Measurements from ENCODE around the gene MYADML2. TPM values are rescaled to one million over a fixed set of nuclear protein-coding genes. Genes with fewer than 3 reads are reported as not detected.

MYADML2 gene
- total and polyA plus RNA-seq, 10 of the 15 experiments (the other 5 are each of a cell fraction or from before 2014, with no cell fraction given) = not detected

DNA sequence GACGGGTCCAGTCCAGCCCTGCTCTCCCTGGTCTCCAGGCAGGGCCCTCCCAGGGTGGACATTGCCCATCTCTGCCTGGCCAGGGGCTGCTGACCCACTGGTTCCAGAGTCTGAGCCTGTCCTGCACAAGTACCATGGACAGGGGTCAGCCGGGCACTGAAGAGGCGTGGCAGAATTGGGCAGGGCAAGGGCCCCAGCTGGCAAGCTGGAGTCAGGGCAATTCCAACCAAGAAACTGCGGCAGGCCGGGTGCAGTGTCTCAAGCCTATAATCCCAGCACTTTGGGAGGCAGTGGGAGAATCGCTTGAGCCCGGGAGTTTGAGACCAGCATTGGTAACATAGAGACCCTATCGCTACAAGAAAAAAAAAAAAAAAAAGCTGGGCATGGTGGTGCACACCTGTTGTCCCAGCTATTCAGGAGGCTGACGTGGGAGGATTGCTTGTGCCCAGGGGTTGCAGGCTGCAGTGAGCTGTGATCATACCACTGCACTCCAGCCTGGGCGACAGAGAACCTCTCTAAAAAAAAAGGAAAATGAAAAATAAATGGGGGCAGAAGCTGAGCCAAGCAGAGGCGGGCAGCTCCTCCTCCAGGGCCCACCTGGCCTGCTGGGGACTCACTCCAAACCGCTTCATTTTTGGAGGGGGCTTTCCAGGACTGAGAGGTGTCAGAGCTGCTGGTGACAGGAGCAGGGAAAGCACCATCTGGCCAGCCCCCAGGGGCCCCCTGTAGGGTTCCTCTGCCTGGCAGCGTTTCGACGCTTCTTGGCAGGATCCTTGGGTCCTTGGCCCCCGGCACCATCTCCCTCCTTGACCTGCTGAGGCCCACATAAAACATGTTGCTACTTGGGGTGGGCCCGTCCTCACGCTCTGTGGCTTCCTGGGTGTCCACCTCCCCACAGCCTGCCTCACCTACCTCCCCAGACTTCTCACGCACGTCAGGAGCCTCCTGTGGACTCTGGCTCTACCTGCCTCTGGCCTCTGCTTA, 16.6 kb downstream of the MYADML2 start (continued):
- TF ChIP-seq, protein P1, sequence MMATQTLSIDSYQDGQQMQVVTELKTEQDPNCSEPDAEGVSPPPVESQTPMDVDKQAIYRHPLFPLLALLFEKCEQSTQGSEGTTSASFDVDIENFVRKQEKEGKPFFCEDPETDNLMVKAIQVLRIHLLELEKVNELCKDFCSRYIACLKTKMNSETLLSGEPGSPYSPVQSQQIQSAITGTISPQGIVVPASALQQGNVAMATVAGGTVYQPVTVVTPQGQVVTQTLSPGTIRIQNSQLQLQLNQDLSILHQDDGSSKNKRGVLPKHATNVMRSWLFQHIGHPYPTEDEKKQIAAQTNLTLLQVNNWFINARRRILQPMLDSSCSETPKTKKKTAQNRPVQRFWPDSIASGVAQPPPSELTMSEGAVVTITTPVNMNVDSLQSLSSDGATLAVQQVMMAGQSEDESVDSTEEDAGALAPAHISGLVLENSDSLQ (IDR thresholded peaks at IDR 0.05) = peak; percentile 49
- no peak for TF ChIP-seq SMC3 (IDR thresholded peaks at IDR 0.05; ENCODE audit: borderline replicate concordance, low read length)
- TF ChIP-seq MEF2B (IDR thresholded peaks at IDR 0.05; ENCODE audit: partially characterized antibody, poor library complexity, severe bottlenecking) = peak; percentile 42
- peak; percentile 42 for TF ChIP-seq RELA (IDR thresholded peaks at IDR 0.05; ENCODE audit: borderline replicate concordance, partially characterized antibody)
- TF ChIP-seq, protein P2, sequence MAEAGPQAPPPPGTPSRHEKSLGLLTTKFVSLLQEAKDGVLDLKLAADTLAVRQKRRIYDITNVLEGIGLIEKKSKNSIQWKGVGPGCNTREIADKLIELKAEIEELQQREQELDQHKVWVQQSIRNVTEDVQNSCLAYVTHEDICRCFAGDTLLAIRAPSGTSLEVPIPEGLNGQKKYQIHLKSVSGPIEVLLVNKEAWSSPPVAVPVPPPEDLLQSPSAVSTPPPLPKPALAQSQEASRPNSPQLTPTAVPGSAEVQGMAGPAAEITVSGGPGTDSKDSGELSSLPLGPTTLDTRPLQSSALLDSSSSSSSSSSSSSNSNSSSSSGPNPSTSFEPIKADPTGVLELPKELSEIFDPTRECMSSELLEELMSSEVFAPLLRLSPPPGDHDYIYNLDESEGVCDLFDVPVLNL (IDR thresholded peaks at IDR 0.05; ENCODE audit: low read depth, low read length) = no peak
- TF ChIP-seq, protein P3, sequence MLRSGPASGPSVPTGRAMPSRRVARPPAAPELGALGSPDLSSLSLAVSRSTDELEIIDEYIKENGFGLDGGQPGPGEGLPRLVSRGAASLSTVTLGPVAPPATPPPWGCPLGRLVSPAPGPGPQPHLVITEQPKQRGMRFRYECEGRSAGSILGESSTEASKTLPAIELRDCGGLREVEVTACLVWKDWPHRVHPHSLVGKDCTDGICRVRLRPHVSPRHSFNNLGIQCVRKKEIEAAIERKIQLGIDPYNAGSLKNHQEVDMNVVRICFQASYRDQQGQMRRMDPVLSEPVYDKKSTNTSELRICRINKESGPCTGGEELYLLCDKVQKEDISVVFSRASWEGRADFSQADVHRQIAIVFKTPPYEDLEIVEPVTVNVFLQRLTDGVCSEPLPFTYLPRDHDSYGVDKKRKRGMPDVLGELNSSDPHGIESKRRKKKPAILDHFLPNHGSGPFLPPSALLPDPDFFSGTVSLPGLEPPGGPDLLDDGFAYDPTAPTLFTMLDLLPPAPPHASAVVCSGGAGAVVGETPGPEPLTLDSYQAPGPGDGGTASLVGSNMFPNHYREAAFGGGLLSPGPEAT (IDR thresholded peaks at IDR 0.05; ENCODE audit: low read depth) = peak; percentile 40; the same call in 1 of the 2 replicates
- TF ChIP-seq RUNX3 (IDR thresholded peaks at IDR 0.05; ENCODE audit: low read length) = no peak
- TF ChIP-seq, protein P4, sequence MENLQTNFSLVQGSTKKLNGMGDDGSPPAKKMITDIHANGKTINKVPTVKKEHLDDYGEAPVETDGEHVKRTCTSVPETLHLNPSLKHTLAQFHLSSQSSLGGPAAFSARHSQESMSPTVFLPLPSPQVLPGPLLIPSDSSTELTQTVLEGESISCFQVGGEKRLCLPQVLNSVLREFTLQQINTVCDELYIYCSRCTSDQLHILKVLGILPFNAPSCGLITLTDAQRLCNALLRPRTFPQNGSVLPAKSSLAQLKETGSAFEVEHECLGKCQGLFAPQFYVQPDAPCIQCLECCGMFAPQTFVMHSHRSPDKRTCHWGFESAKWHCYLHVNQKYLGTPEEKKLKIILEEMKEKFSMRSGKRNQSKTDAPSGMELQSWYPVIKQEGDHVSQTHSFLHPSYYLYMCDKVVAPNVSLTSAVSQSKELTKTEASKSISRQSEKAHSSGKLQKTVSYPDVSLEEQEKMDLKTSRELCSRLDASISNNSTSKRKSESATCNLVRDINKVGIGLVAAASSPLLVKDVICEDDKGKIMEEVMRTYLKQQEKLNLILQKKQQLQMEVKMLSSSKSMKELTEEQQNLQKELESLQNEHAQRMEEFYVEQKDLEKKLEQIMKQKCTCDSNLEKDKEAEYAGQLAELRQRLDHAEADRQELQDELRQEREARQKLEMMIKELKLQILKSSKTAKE (IDR thresholded peaks at IDR 0.05; ENCODE audit: low read depth, poor library complexity, severe bottlenecking) = no peak
- no peak for TF ChIP-seq EGR1 (IDR thresholded peaks at IDR 0.05; ENCODE audit: borderline replicate concordance in 1 of 2, low read depth in 2 of 2, low read length in 2 of 2)
- TF ChIP-seq ATF7 (IDR thresholded peaks at IDR 0.05; ENCODE audit: low read depth) = no peak
- no peak for TF ChIP-seq BACH1 (IDR thresholded peaks at IDR 0.05; ENCODE audit: borderline replicate concordance)
- TF ChIP-seq GATAD2B (conservative IDR thresholded peaks at IDR 0.05; ENCODE audit: low read depth) = no peak; the same call in 1 of the 2 replicates
- no peak for TF ChIP-seq MYB (IDR thresholded peaks at IDR 0.05; ENCODE audit: borderline replicate concordance, low read depth, low read length)
- TF ChIP-seq JUND (IDR thresholded peaks at IDR 0.05; ENCODE audit: low read depth, low read length) = no peak
- no peak for TF ChIP-seq ZSCAN29 (IDR thresholded peaks at IDR 0.05)
- peak; percentile 22; the same call in 1 of the 2 replicates for TF ChIP-seq IKZF1 (conservative IDR thresholded peaks at IDR 0.05)
- TF ChIP-seq KAT2A (conservative IDR thresholded peaks at IDR 0.05; ENCODE audit: control insufficient read depth, low read depth, low read length) = no peak
- TF ChIP-seq NFYB (IDR thresholded peaks at IDR 0.05; ENCODE audit: insufficient read depth, low read depth, low read length) = no peak
- no peak for TF ChIP-seq MEF2A (IDR thresholded peaks at IDR 0.05; ENCODE audit: insufficient read depth, low read depth, low read length)
- no peak for TF ChIP-seq SREBF1 (IDR thresholded peaks at IDR 0.05; ENCODE audit: low read length)
- TF ChIP-seq, protein P5, sequence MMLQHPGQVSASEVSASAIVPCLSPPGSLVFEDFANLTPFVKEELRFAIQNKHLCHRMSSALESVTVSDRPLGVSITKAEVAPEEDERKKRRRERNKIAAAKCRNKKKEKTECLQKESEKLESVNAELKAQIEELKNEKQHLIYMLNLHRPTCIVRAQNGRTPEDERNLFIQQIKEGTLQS (IDR thresholded peaks at IDR 0.05; ENCODE audit: borderline replicate concordance, extremely low read depth, low read depth, low read length) = no peak
- peak; percentile 31; the same call in 1 of the 2 replicates for TF ChIP-seq DPF2 (IDR thresholded peaks at IDR 0.05)

All from GM12878 (cell line).